ENCODE results near the gene HLA-B.

The HLA-B gene

GRCh38 chr6:31357886-31358285 lies 907 bp upstream of the HLA-B start:
- Histone ChIP-seq H3K4me3 (no peak overlapping the region), H3K27ac (no peak overlapping the region), H3K36me3 (ENCODE audit: insufficient read depth, low read length) (no peaks in the 10 kb centered on the region), H3K9me3 (ENCODE audit: low read depth, low read length) (no peaks in the 10 kb centered on the region), H3K9ac (ENCODE audit: insufficient read length) (no peak overlapping the region)
- no peak for DNase-seq (ENCODE audit: low read depth, low spot score)
- TF ChIP-seq FOXP2 (optimal IDR thresholded peaks at IDR 0.05; ENCODE audit: control extremely low read depth, extremely low read length, insufficient read depth): no peak
- no peak for TF ChIP-seq POLR2AphosphoS5 (IDR thresholded peaks at IDR 0.05; ENCODE audit: borderline replicate concordance, low read depth, low read length)
- no peak for TF ChIP-seq EZH2 (IDR thresholded peaks at IDR 0.05)

- DNase-seq (ENCODE audit: low read depth, low spot score): no peak
- Histone ChIP-seq H3K27ac (no peak overlapping the region), H3K9ac (ENCODE audit: insufficient read length) (no peak overlapping the region), H3K4me3 (peak overlapping the region; percentile 83), H3K9me3 (ENCODE audit: low read depth, low read length) (no peaks in the 10 kb centered on the region), H3K36me3 (ENCODE audit: insufficient read depth, low read length) (no peaks in the 10 kb centered on the region)
- TF ChIP-seq POLR2AphosphoS5 (IDR thresholded peaks at IDR 0.05; ENCODE audit: borderline replicate concordance, low read depth, low read length) (no peak), FOXP2 (optimal IDR thresholded peaks at IDR 0.05; ENCODE audit: control extremely low read depth, extremely low read length, insufficient read depth) (no peak), EZH2 (IDR thresholded peaks at IDR 0.05) (no peak)
These were observed 598 bp downstream of the HLA-B start for GRCh38 chr6:31356216-31356945.

- Histone ChIP-seq H3K9ac (ENCODE audit: insufficient read length) (no peak overlapping the region), H3K9me3 (ENCODE audit: low read depth, low read length) (no peaks in the 10 kb centered on the region), H3K36me3 (ENCODE audit: insufficient read depth, low read length) (no peaks in the 10 kb centered on the region), H3K4me3 (no peak overlapping the region), H3K27ac (no peak overlapping the region)
- DNase-seq (ENCODE audit: low read depth, low spot score): no peak
- TF ChIP-seq EZH2 (IDR thresholded peaks at IDR 0.05): no peak
- TF ChIP-seq FOXP2 (optimal IDR thresholded peaks at IDR 0.05; ENCODE audit: control extremely low read depth, extremely low read length, insufficient read depth): no peak
- TF ChIP-seq POLR2AphosphoS5 (IDR thresholded peaks at IDR 0.05; ENCODE audit: borderline replicate concordance, low read depth, low read length): no peak
These were observed 1.4 kb downstream of the HLA-B start for GRCh38 chr6:31355583-31355948.

DNA sequence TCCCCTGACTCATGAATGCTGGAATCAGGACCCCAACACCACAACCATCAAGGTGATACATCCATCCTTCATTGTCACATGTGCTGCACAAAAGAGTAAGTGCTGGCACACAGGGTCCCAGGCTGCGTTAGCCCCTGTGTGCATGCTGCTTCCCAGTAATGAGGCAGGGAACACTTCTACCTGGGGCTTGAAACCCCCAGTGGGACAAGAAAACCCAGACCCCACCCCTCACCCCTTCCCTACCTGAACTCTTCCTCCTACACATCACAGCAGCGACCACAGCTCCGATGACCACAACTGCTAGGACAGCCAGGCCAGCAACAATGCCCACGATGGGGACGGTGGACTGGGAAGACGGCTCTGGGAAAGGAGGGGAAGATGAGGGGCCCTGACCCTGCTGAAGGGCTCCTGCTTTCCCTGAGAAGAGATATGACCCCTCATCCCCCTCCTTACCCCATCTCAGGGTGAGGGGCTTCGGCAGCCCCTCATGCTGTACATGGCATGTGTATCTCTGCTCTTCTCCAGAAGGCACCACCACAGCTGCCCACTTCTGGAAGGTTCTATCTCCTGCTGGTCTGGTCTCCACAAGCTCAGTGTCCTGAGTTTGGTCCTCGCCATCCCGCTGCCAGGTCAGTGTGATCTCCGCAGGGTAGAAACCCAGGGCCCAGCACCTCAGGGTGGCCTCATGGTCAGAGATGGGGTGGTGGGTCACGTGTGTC lies 2.0 kb downstream of the HLA-B start:
- H3K9me3 ChIP-seq (ENCODE audit: low read depth, low read length): no peaks in the 10 kb centered on the region
- DNase-seq (ENCODE audit: low read depth, low spot score): no peak
- H3K36me3 ChIP-seq (ENCODE audit: insufficient read depth, low read length): no peaks in the 10 kb centered on the region
- H3K27ac ChIP-seq: no peak overlapping the region
- no peak for TF ChIP-seq EZH2 (IDR thresholded peaks at IDR 0.05)
- no peak for TF ChIP-seq POLR2AphosphoS5 (IDR thresholded peaks at IDR 0.05; ENCODE audit: borderline replicate concordance, low read depth, low read length)
- no peak for TF ChIP-seq FOXP2 (optimal IDR thresholded peaks at IDR 0.05; ENCODE audit: control extremely low read depth, extremely low read length, insufficient read depth)
- no peak overlapping the region for H3K9ac ChIP-seq (ENCODE audit: insufficient read length)
- no peak overlapping the region for H3K4me3 ChIP-seq

GRCh38 chr6:31354158-31354863 lies 2.7 kb downstream of the HLA-B start:
- no peak overlapping the region for H3K4me3 ChIP-seq
- TF ChIP-seq EZH2 (IDR thresholded peaks at IDR 0.05) (no peak), POLR2AphosphoS5 (IDR thresholded peaks at IDR 0.05; ENCODE audit: borderline replicate concordance, low read depth, low read length) (no peak), FOXP2 (optimal IDR thresholded peaks at IDR 0.05; ENCODE audit: control extremely low read depth, extremely low read length, insufficient read depth) (no peak)
- H3K36me3 ChIP-seq (ENCODE audit: insufficient read depth, low read length): no peaks in the 10 kb centered on the region
- DNase-seq (ENCODE audit: low read depth, low spot score): no peak
- no peak overlapping the region for H3K27ac ChIP-seq
- H3K9ac ChIP-seq (ENCODE audit: insufficient read length): no peak overlapping the region
- H3K9me3 ChIP-seq (ENCODE audit: low read depth, low read length): no peaks in the 10 kb centered on the region

- no peak for TF ChIP-seq POLR2AphosphoS5 (IDR thresholded peaks at IDR 0.05; ENCODE audit: borderline replicate concordance, low read depth, low read length)
- TF ChIP-seq FOXP2 (optimal IDR thresholded peaks at IDR 0.05; ENCODE audit: control extremely low read depth, extremely low read length, insufficient read depth): no peak
- no peak overlapping the region for H3K9ac ChIP-seq (ENCODE audit: insufficient read length)
- H3K9me3 ChIP-seq (ENCODE audit: low read depth, low read length): no peaks in the 10 kb centered on the region
- H3K36me3 ChIP-seq (ENCODE audit: insufficient read depth, low read length): no peaks in the 10 kb centered on the region
- no peak for DNase-seq (ENCODE audit: low read depth, low spot score)
- no peak overlapping the region for H3K4me3 ChIP-seq
- no peak overlapping the region for H3K27ac ChIP-seq
These were observed 3.5 kb downstream of the HLA-B start for GRCh38 chr6:31353384-31353945.

DNA sequence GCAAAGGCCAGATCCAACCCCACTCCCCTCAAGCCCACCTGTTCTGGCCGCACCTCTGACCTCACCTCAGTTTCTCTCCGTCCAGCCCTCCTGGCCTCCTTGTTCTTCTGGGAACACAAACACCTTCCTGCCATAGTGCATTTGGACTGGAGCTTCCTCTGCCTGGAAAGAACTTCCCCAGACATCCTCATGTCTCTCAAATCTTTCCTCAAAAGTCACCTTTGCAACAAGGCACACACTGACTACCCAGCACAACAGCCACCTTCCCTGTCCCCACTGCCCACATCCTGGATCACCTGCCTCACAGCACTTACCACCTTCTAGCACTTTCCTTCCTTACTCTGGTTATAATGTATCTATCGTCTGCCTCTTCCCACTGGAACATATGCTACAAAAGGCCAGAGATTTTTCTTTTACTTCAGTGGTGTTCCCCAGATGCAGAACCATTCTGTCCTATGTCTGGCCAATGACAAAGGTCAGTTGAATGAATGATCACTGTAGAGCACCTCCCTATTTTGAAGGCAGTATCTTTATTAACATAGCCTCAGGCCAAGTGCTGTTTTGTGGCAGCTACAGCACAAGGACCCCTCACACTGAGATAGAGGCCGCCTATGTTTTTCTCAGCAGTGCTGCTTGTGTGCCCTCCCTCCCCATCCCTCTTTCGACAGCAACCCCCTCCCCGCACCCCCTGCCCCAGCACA lies 4.1 kb downstream of the HLA-B start:
- H3K9me3 ChIP-seq (ENCODE audit: low read depth, low read length): no peaks in the 10 kb centered on the region
- H3K36me3 ChIP-seq (ENCODE audit: insufficient read depth, low read length): no peaks in the 10 kb centered on the region
- DNase-seq (ENCODE audit: low read depth, low spot score): no peak
- TF ChIP-seq EZH2 (IDR thresholded peaks at IDR 0.05) (no peak), POLR2AphosphoS5 (IDR thresholded peaks at IDR 0.05; ENCODE audit: borderline replicate concordance, low read depth, low read length) (no peak), FOXP2 (optimal IDR thresholded peaks at IDR 0.05; ENCODE audit: control extremely low read depth, extremely low read length, insufficient read depth) (no peak)
- no peak overlapping the region for H3K9ac ChIP-seq (ENCODE audit: insufficient read length)
- H3K27ac ChIP-seq: no peak overlapping the region
- no peak overlapping the region for H3K4me3 ChIP-seq

Data from SK-N-MC (cell line).